HL-60 (cell line): ENCODE measurements around the gene HPN.

Source experiments
- DNase-seq, 2 experiments: peaks; one replicate each; pipeline ENCODE4 v3.0.0-alpha.2; 2010 to 2020; ENCODE audit warnings: low read depth in 1 of 2, low spot score in 1 of 2
- H3K27ac ChIP-seq: fragments of 250-450 bp; sonication (Bioruptor Pico); replicated peaks from 2 replicates; pipeline ENCODE4 v1.5.1; 2020; ENCODE audit warnings: mild to moderate bottlenecking, moderate library complexity
- H3K27me3 ChIP-seq: fragments of 250-450 bp; sonication (Bioruptor Pico); 2 replicates; pipeline ENCODE4 v1.5.1; 2021; ENCODE audit warnings: mild to moderate bottlenecking, moderate library complexity; ENCODE audit not compliant: insufficient read depth, poor library complexity, severe bottlenecking
- H3K4me3 ChIP-seq: replicated peaks from 2 replicates; pipeline ENCODE4 v1.5.1; 2011; ENCODE audit warnings: mild to moderate bottlenecking, control low read depth, low read length; ENCODE audit not compliant: insufficient read depth
- GABPA ChIP-seq: IDR thresholded peaks from 2 replicates; pipeline ENCODE4 v1.6.1; 2012; ENCODE audit warnings: low read depth
- POLR2AphosphoS5 ChIP-seq: IDR thresholded peaks from 2 replicates; pipeline ENCODE4 v1.6.1; 2012; ENCODE audit warnings: low read depth
- REST ChIP-seq: IDR thresholded peaks from 2 replicates; pipeline ENCODE4 v1.6.1; 2012; ENCODE audit warnings: low read depth; ENCODE audit not compliant: insufficient replicate concordance
- SPI1 ChIP-seq: IDR thresholded peaks from 2 replicates; pipeline ENCODE4 v1.6.1; 2012; ENCODE audit warnings: low read depth, mild to moderate bottlenecking, borderline replicate concordance
- TF ChIP-seq, protein P1 (sequence below): IDR thresholded peaks from one replicate; pipeline ENCODE4 v1.5.1; 2011; ENCODE audit warnings: low read length, control low read depth, inconsistent platforms; ENCODE audit not compliant: insufficient read depth

HPN gene

DNA sequence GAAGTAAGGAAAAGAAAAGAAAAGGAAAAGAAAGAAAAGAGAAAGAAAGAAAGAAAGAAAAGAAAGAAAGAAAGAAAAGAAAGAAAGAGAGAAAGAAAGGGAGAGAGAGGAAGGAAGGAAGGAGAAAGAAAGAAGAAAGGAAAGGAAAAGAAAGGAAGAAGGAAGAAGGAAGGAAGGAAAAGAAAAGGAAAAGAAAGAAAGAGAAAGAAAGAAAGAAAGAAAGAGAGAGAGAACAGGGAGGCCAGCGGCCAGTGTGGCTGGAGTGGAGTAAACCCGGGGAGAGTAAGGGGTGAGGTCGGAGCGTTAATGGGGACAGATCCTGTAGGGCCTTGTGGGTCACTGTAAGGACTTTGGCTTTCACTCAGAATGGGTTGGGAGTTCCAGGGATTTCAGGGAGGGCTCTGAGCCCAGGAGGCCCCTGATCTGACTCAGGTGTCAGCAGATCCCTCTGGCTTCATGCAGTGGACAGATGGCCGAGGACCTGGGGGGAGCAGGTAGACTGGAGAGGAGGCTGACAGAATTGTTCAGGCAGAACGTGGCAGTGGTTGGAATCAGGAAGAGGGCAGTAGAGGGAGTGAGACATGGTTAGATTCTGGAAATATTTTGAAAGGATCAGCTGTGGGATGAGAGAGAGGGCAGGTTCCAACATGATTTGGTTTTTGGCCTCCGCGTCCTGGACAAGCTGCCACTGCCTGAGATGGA is 54.3 kb downstream of the HPN start:
- DNase-seq: no peak
- Histone ChIP-seq H3K27ac (no peak overlapping the region), H3K4me3 (no peak overlapping the region), H3K27me3 (no peaks in the 10 kb centered on the region)
- TF ChIP-seq POLR2AphosphoS5: no peak
- no peak for TF ChIP-seq SPI1
- TF ChIP-seq, protein P1, sequence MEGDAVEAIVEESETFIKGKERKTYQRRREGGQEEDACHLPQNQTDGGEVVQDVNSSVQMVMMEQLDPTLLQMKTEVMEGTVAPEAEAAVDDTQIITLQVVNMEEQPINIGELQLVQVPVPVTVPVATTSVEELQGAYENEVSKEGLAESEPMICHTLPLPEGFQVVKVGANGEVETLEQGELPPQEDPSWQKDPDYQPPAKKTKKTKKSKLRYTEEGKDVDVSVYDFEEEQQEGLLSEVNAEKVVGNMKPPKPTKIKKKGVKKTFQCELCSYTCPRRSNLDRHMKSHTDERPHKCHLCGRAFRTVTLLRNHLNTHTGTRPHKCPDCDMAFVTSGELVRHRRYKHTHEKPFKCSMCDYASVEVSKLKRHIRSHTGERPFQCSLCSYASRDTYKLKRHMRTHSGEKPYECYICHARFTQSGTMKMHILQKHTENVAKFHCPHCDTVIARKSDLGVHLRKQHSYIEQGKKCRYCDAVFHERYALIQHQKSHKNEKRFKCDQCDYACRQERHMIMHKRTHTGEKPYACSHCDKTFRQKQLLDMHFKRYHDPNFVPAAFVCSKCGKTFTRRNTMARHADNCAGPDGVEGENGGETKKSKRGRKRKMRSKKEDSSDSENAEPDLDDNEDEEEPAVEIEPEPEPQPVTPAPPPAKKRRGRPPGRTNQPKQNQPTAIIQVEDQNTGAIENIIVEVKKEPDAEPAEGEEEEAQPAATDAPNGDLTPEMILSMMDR: no peak
- TF ChIP-seq REST: no peak
- no peak for TF ChIP-seq GABPA

GRCh38 chr19:35098413-35099049 is 57.0 kb downstream of the HPN start:
- DNase-seq: no peak
- TF ChIP-seq, protein P1: no peak
- TF ChIP-seq GABPA (no peak), SPI1 (no peak), POLR2AphosphoS5 (no peak), REST (no peak)
- H3K27me3 ChIP-seq: no peaks in the 10 kb centered on the region
- no peak overlapping the region for H3K4me3 ChIP-seq
- no peak overlapping the region for H3K27ac ChIP-seq

DNA sequence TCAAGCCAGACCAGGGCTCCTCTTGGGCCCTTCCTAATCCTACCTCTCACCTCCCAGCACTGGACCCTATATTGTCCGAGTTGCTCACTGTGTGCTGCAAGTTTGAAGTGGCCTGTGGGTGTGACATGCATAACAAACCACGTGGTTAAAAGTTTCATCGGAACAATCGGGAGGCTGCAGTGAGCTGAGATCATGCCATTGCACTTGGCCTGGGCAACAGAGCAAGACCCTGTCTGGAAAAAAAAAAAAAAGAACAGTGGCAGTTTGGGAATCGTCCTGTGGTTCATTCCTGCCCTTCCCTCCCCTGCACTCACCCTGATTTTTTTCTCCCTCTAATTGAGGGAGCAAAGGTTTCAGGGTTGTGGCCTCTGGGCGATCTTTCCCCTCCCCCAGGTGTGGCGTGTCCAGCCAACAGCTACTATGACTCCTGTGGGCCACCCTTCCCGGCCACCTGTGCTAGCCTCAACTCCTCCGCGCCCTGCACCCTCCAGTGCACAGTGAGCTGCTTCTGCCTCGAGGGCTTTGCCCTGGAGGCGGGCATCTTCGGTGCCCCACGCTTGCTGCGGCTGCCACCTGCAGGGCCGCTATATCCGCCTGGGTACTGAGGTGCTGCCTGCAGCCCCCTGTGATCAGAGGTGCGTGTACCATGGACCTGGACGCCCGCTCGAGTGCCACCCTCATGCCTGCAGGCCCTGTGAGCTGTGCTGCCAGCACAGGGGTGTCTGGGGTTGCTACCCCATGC is 57.8 kb downstream of the HPN start:
- TF ChIP-seq REST (no peak), SPI1 (no peak), POLR2AphosphoS5 (no peak), GABPA (no peak)
- TF ChIP-seq, protein P1: no peak
- no peak overlapping the region for H3K27ac ChIP-seq
- DNase-seq: no peak
- no peaks in the 10 kb centered on the region for H3K27me3 ChIP-seq
- no peak overlapping the region for H3K4me3 ChIP-seq
